IgD-negative memory B cell (primary cell): ENCODE results near the gene ADAMTS6. TPM values are rescaled to one million over a fixed set of nuclear protein-coding genes. Genes with fewer than 3 reads are reported as not detected.
"Not testable (repeated sequence)": the region's sequence is repeated elsewhere in the genome, so short reads cannot be mapped to it uniquely, and the experiment has no call there.

Source experiments
- H3K27ac Mint-ChIP-seq, 3 donors: one replicate each; pipeline ENCODE4 v1.8.0; 2020 to 2022; ENCODE audit warnings: mild to moderate bottlenecking in 3 of 3, mixed read lengths in 3 of 3, moderate library complexity in 1 of 3
- H3K27me3 Mint-ChIP-seq: one replicate; pipeline ENCODE4 v1.8.0; 2021; ENCODE audit warnings: mixed read lengths
- H3K36me3 Mint-ChIP-seq: one replicate; pipeline ENCODE4 v1.8.0; 2020; ENCODE audit warnings: mild to moderate bottlenecking, mixed read lengths
- H3K4me1 Mint-ChIP-seq, 3 donors: one replicate each; pipeline ENCODE4 v1.8.0; 2020 to 2022; ENCODE audit warnings: mixed read lengths in 3 of 3, mild to moderate bottlenecking in 1 of 3
- H3K4me3 Mint-ChIP-seq, 4 donors: one replicate each; pipeline ENCODE4 v1.8.0; 2020 to 2022; ENCODE audit warnings: mild to moderate bottlenecking in 4 of 4, mixed read lengths in 4 of 4, moderate library complexity in 3 of 4
- H3K9me3 Mint-ChIP-seq, 3 donors: one replicate each; pipeline ENCODE4 v1.8.0; 2020 to 2021; ENCODE audit warnings: mixed read lengths in 3 of 3, mild to moderate bottlenecking in 1 of 3
- polyA plus RNA-seq: library from polyadenylated mRNA; unstranded; fragments of 300-500 nt; fragmentation: Illumina TruSeq; gene quantifications from one replicate; pipeline ENCODE4 v1.2.3, GENCODE V29; 2021

ADAMTS6 gene
- polyA plus RNA-seq, 1 donor from 2014 or later: 0.88 TPM

DNA sequence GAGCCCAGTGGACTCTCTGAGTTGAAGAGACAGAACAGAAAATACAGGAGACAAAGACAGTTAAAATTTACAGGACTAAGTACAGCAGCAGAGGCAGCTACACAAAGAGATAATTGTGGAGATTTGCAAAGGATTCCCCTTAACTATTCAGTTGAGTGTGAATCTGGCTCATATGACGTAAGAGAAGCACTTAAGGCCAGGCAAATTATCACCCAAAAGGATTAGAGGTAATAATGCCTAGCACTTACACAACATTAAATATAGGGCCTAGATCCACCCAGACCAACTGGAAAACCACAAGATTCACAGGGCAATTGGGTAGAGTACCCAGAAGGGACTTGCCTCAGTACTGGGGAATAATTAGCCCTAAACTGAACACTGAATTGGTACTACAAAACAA, 41.3 kb downstream of the ADAMTS6 start:
- Mint-ChIP-seq H3K4me1 (peaks cover 5 to 9% (median 7%) of the 10 kb centered on the region in 3 donors), H3K36me3 (peaks cover 7% of the 10 kb centered on the region), H3K27me3 (no peaks in the 10 kb centered on the region), H3K9me3 (peaks cover 0 to 4% (median 1%) of the 10 kb centered on the region in 3 donors), H3K27ac (no peak overlapping the region), H3K4me3 (no peak overlapping the region)

DNA sequence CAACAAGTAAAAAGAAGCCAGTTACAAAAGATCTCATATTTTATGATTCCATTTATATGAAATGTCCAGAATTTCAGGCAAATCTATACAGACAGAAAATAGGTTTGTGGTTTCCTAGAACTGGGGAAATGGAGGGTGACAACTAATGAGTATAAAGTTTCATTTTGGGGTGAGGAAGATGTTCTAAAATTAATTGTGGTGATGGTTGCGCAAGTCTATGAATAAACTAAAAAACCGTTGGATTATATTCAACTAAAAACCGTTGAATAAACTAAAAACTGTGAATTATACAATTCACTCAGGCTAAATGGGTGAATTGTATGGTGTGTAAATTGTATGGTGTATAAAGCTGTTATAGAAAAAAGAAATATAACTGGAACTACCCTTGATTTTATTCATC, 47.6 kb downstream of the ADAMTS6 start:
- Mint-ChIP-seq H3K4me1 (no peaks in the 10 kb centered on the region), H3K4me3 (no peak overlapping the region), H3K9me3 (peaks cover 0 to 1% (median 0%) of the 10 kb centered on the region in 3 donors), H3K27ac (no peak overlapping the region), H3K36me3 (peaks cover 4% of the 10 kb centered on the region), H3K27me3 (no peaks in the 10 kb centered on the region)

- Mint-ChIP-seq H3K4me3 (no peak overlapping the region), H3K27ac (no peak overlapping the region)
Measured at GRCh38 chr5:65426656-65427055, 55.1 kb downstream of the ADAMTS6 start.

GRCh38 chr5:65423623-65424022, 58.1 kb downstream of the ADAMTS6 start:
- H3K27ac Mint-ChIP-seq: no peak overlapping the region
- H3K27me3 Mint-ChIP-seq: no peaks in the 10 kb centered on the region
- no peaks in the 10 kb centered on the region for H3K4me1 Mint-ChIP-seq

More at GRCh38 chr5:65426656-65427055, 55.1 kb downstream of the ADAMTS6 start:
- peaks cover 4% of the 10 kb centered on the region for H3K36me3 Mint-ChIP-seq
- peaks cover 0 to 4% (median 4%) of the 10 kb centered on the region in 3 donors for H3K9me3 Mint-ChIP-seq
- no peaks in the 10 kb centered on the region for H3K27me3 Mint-ChIP-seq
- no peaks in the 10 kb centered on the region for H3K4me1 Mint-ChIP-seq

GRCh38 chr5:65418661-65419060, 63.1 kb downstream of the ADAMTS6 start:
- Mint-ChIP-seq H3K4me1 (no peaks in the 10 kb centered on the region), H3K27me3 (no peaks in the 10 kb centered on the region), H3K4me3 (no peak overlapping the region), H3K36me3 (peaks cover 18% of the 10 kb centered on the region), H3K27ac (no peak overlapping the region), H3K9me3 (peaks cover 10 to 25% (median 18%) of the 10 kb centered on the region in 3 donors)

More at GRCh38 chr5:65423623-65424022, 58.1 kb downstream of the ADAMTS6 start:
- peaks cover 16% of the 10 kb centered on the region for H3K36me3 Mint-ChIP-seq
- H3K9me3 Mint-ChIP-seq: peaks cover 10 to 25% (median 12%) of the 10 kb centered on the region in 3 donors
- no peak overlapping the region for H3K4me3 Mint-ChIP-seq

GRCh38 chr5:65413822-65414221, 67.9 kb downstream of the ADAMTS6 start:
- Mint-ChIP-seq H3K4me3 (no peak overlapping the region), H3K36me3 (peaks cover 10% of the 10 kb centered on the region), H3K27ac (no peak overlapping the region), H3K27me3 (no peaks in the 10 kb centered on the region), H3K9me3 (peaks cover 0 to 12% (median 2%) of the 10 kb centered on the region in 3 donors), H3K4me1 (no peaks in the 10 kb centered on the region)

DNA sequence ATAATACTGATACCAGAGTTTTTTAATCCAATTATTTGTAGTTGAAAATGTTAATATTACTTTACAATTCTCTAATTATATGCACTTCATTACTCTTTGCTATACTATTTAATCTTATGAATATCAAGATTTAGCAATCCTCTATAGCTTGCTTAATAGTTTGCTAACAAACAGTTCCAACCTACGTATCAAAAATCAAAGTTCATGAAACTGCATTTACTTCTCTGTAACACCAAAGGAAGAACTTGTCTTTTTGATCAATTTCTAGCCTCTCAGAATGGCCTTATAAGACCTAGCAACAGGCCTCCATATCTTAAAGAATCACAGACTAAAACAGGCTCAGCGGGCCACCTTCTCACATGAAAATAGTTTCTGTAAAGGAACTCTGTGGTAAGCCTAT, 68.9 kb downstream of the ADAMTS6 start:
- Mint-ChIP-seq H3K4me1 (no peaks in the 10 kb centered on the region), H3K9me3 (peaks cover 0 to 10% (median 2%) of the 10 kb centered on the region in 3 donors), H3K4me3 (no peak overlapping the region), H3K27me3 (no peaks in the 10 kb centered on the region), H3K27ac (no peak overlapping the region), H3K36me3 (peaks cover 8% of the 10 kb centered on the region)

- no peaks in the 10 kb centered on the region for H3K27me3 Mint-ChIP-seq
- H3K4me3 Mint-ChIP-seq: no peak overlapping the region
- no peak overlapping the region for H3K27ac Mint-ChIP-seq
- H3K9me3 Mint-ChIP-seq: peaks cover 0 to 10% (median 2%) of the 10 kb centered on the region in 3 donors
- H3K4me1 Mint-ChIP-seq: no peaks in the 10 kb centered on the region
- H3K36me3 Mint-ChIP-seq: peaks cover 7% of the 10 kb centered on the region
Measured at GRCh38 chr5:65411356-65411755, 70.4 kb downstream of the ADAMTS6 start.

GRCh38 chr5:65395526-65396155, 86.1 kb downstream of the ADAMTS6 start:
- Mint-ChIP-seq H3K27ac (no peak overlapping the region), H3K36me3 (peaks cover 3% of the 10 kb centered on the region), H3K9me3 (no peaks in the 10 kb centered on the region), H3K27me3 (no peaks in the 10 kb centered on the region), H3K4me1 (no peaks in the 10 kb centered on the region), H3K4me3 (no peak overlapping the region)

GRCh38 chr5:65394087-65394486, 87.6 kb downstream of the ADAMTS6 start:
- Mint-ChIP-seq H3K27me3 (no peaks in the 10 kb centered on the region), H3K36me3 (no peaks in the 10 kb centered on the region), H3K27ac (no peak overlapping the region), H3K4me1 (no peaks in the 10 kb centered on the region), H3K4me3 (no peak overlapping the region), H3K9me3 (no peaks in the 10 kb centered on the region)

DNA sequence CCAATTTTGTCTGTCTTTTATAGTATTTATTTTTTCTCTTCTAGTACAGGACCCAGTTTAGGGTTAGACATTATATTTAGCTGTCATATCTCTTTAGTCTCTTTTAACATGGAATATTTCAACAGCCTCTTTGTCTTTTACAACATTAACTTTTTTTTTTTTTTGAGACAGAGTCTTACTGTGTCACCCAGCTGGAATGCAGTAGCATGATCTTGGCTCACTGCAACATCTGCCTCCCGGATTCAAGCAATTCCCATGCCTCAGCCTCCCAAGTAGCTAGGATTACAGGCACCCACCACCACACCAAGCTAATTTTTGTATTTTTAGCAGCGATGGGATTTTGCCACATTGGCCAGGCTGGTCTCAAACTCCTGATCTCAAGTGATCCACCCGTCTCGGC, 90.1 kb downstream of the ADAMTS6 start:
- no peaks in the 10 kb centered on the region for H3K36me3 Mint-ChIP-seq
- H3K27ac Mint-ChIP-seq: no peak overlapping the region
- no peaks in the 10 kb centered on the region for H3K4me1 Mint-ChIP-seq
- no peaks in the 10 kb centered on the region for H3K9me3 Mint-ChIP-seq
- H3K4me3 Mint-ChIP-seq: no peak overlapping the region
- H3K27me3 Mint-ChIP-seq: no peaks in the 10 kb centered on the region

GRCh38 chr5:65390208-65390607, 91.5 kb downstream of the ADAMTS6 start:
- Mint-ChIP-seq H3K4me1 (no peaks in the 10 kb centered on the region), H3K4me3 (no peak overlapping the region), H3K27ac (no peak overlapping the region), H3K36me3 (no peaks in the 10 kb centered on the region), H3K27me3 (no peaks in the 10 kb centered on the region), H3K9me3 (no peaks in the 10 kb centered on the region)

- H3K36me3 Mint-ChIP-seq: no peaks in the 10 kb centered on the region
- no peak overlapping the region for H3K4me3 Mint-ChIP-seq
- no peaks in the 10 kb centered on the region for H3K27me3 Mint-ChIP-seq
- peaks cover 0 to 2% (median 0%) of the 10 kb centered on the region in 3 donors for H3K9me3 Mint-ChIP-seq
- peak overlapping the region in 1 of 3 donors; percentile 24 for H3K27ac Mint-ChIP-seq
- H3K4me1 Mint-ChIP-seq: no peaks in the 10 kb centered on the region
Measured at GRCh38 chr5:65383859-65384258, 97.9 kb downstream of the ADAMTS6 start.

GRCh38 chr5:65382582-65382981, 99.1 kb downstream of the ADAMTS6 start:
- H3K27ac Mint-ChIP-seq: no peak overlapping the region
- H3K36me3 Mint-ChIP-seq: no peaks in the 10 kb centered on the region
- no peaks in the 10 kb centered on the region for H3K27me3 Mint-ChIP-seq
- H3K4me1 Mint-ChIP-seq: peaks cover 0 to 4% (median 0%) of the 10 kb centered on the region in 3 donors
- peaks cover 0 to 2% (median 0%) of the 10 kb centered on the region in 3 donors for H3K9me3 Mint-ChIP-seq
- no peak overlapping the region for H3K4me3 Mint-ChIP-seq

- H3K36me3 Mint-ChIP-seq, H3K27ac Mint-ChIP-seq: not testable (repeated sequence)
Measured at GRCh38 chr5:65370505-65370904, 111.2 kb downstream of the ADAMTS6 start.

DNA sequence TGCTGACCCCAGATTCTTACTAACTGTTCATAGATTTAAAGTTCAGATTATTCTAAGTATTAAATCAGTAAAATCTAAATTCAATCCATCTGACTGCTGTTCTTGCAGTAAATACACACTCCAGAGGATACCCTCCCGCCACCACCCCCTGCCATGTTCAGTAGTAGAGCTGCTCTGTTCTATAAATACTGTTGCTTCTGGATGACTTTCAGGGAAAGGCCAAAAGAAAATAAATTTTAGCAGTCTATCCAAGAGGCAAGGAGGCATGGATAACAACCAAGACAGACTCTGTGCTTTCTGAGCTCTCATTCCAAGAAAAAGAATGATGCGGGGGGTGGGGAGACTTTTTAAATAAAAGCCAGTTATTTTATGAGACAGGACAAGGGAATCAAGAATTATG, 115.1 kb downstream of the ADAMTS6 start:
- H3K36me3 Mint-ChIP-seq: peaks cover 2% of the 10 kb centered on the region
- H3K4me3 Mint-ChIP-seq: no peak overlapping the region
- H3K27ac Mint-ChIP-seq: peak overlapping the region in 1 of 3 donors; percentile 23
- H3K27me3 Mint-ChIP-seq: no peaks in the 10 kb centered on the region
- H3K9me3 Mint-ChIP-seq: no peaks in the 10 kb centered on the region
- no peaks in the 10 kb centered on the region for H3K4me1 Mint-ChIP-seq

More at GRCh38 chr5:65370505-65370904, 111.2 kb downstream of the ADAMTS6 start:
- not testable (repeated sequence) for H3K9me3 Mint-ChIP-seq, H3K4me1 Mint-ChIP-seq, H3K4me3 Mint-ChIP-seq, H3K27me3 Mint-ChIP-seq
